Measurements from ENCODE around the gene ERGIC1.

DNA sequence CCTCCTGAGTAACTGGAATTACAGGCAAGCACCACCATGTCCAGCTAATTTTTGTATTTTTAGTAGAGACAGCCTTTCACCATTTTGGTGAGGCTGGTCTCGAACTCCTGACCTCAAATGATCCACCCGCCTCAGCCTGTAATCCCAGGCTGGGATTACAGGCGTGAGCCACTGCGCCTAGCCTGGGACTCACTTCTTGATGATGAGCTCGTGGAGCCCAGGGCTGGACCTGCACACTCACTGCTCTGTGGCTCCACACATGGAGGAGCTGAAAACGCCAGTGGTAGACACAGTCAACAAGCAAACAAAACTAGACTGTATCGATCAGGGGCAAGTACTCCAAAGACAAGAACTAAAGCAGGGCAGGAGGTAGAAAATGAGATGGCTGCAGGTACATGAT is 65.4 kb downstream of the ERGIC1 start:
- no peak for TF ChIP-seq CTCF (IDR thresholded peaks at IDR 0.05; ENCODE audit: low read depth, low read length, poor library complexity, severe bottlenecking)
- no peak for TF ChIP-seq EZH2phosphoT487 (IDR thresholded peaks at IDR 0.05; ENCODE audit: borderline replicate concordance, low read length)
